Stimulated activated naive B cell treated with anti-CD40 and anti-IgM and Interleukin-4, amounts not matched to agents 10 μg/mL and 1 μg/mL and 100 μg/mL, for 72 hours (primary cell): ENCODE results near the gene OTOA.
"Not testable (repeated sequence)": the region's sequence is repeated elsewhere in the genome, so short reads cannot be mapped to it uniquely, and the experiment has no call there.

Source experiments
- ATAC-seq, 2 donors: fragments of 150-1000 bp; cut with Tn5 transposase; replicated peaks; 2 replicates each; pipeline ENCODE4 v1.10.0; 2021; ENCODE audit warnings: moderate library complexity in 1 of 2
- DNase-seq: peaks from one replicate; pipeline ENCODE4 v3.0.0; 2021
- H3K27ac Mint-ChIP-seq: one replicate; pipeline ENCODE4 v1.8.0; 2022; ENCODE audit warnings: mild to moderate bottlenecking, mixed read lengths
- H3K27me3 Mint-ChIP-seq, 2 donors: one replicate each; pipeline ENCODE4 v1.8.0; 2022; ENCODE audit warnings: mixed read lengths in 2 of 2
- H3K36me3 Mint-ChIP-seq, 2 donors: one replicate each; pipeline ENCODE4 v1.8.0; 2022; ENCODE audit warnings: mixed read lengths in 2 of 2, mild to moderate bottlenecking in 1 of 2
- H3K4me1 Mint-ChIP-seq, 2 donors: one replicate each; pipeline ENCODE4 v1.8.0; 2022; ENCODE audit warnings: mixed read lengths in 2 of 2, mild to moderate bottlenecking in 1 of 2
- H3K4me3 Mint-ChIP-seq, 2 donors: one replicate each; pipeline ENCODE4 v1.8.0; 2022; ENCODE audit warnings: mild to moderate bottlenecking in 2 of 2, mixed read lengths in 2 of 2, moderate library complexity in 1 of 2
- H3K9me3 Mint-ChIP-seq, 2 donors: one replicate each; pipeline ENCODE4 v1.8.0; 2022; ENCODE audit warnings: mixed read lengths in 2 of 2, mild to moderate bottlenecking in 1 of 2

Gene OTOA

DNA sequence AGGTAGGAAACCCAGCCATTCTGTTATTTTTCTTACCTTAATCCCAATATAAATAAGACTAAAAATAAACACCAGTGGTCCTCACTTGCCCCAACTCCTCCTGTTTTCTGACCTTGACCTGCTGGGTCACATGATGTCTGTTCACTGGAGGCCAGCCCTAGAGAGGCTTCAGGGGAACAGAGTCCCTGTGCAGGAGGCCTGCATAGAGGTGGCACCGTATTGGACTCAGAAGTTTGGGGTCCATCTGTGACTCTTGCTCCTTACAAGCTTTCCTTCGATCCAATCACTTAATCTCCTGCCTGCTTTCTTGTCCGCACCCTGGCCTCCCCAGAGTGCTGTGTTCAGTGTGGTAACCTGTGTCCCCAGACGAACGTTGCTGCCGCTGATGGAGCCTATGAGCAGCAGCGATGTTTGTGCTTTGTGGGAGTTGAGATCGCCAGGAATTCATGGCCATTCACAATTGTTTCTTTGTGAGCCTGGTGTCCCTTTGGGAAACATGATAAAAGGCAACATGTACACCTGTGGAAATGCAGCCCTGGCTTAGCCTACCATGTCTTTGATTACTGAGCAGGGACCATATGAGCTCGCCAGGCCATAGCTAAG, 16.1 kb upstream of the OTOA start:
- peaks cover 3 to 8% of the 10 kb centered on the region in 2 donors for H3K36me3 Mint-ChIP-seq
- peak overlapping the region; percentile 14 to 65 for H3K4me3 Mint-ChIP-seq
- H3K9me3 Mint-ChIP-seq = no peaks in the 10 kb centered on the region
- no peaks in the 10 kb centered on the region for H3K27me3 Mint-ChIP-seq
- peak; percentile 9 to 14 for ATAC-seq
- H3K27ac Mint-ChIP-seq = peak overlapping the region; percentile 95
- no peak for DNase-seq
- peaks cover 39 to 71% of the 10 kb centered on the region in 2 donors for H3K4me1 Mint-ChIP-seq

DNA sequence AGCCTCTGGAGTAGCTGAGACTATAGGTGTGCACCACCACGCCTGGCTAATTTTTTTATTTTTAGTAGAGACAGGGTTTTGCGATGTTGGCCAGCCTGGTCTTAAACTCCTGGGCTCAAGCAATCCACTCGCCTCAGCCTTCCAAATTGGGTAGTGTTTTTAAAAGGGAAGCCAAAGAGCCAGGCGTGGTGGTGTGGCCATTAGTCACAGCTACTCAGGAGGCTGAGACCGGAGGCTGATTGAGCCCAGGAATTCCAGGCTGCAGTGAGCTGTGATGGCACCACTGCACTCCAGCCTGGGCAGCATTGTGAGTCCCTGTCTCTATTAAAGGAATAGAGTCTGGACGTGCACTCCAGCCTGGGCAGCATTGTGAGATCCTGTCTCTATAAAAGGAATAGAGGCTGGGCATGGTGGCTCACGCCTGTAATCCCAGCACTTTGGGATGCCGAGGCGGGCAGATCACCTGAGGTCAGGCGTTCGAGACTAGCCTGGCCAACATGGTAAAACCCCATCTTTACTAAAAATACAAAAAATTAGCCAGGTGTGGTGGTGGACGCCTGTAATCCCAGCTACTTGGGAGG, 13.9 kb upstream of the OTOA start:
- H3K9me3 Mint-ChIP-seq, H3K4me3 Mint-ChIP-seq, H3K27me3 Mint-ChIP-seq, ATAC-seq, DNase-seq, H3K27ac Mint-ChIP-seq: not testable (repeated sequence)
- Mint-ChIP-seq H3K36me3 (peaks cover 9 to 27% of the 10 kb centered on the region in 2 donors), H3K4me1 (peaks cover 50 to 80% of the 10 kb centered on the region in 2 donors)

GRCh38 chr16:21650521-21650920, 13.2 kb upstream of the OTOA start:
- peaks cover 14 to 31% of the 10 kb centered on the region in 2 donors for H3K36me3 Mint-ChIP-seq
- ATAC-seq (no peak), DNase-seq (no peak)
- peaks cover 52 to 79% of the 10 kb centered on the region in 2 donors for H3K4me1 Mint-ChIP-seq
- no peaks in the 10 kb centered on the region for H3K9me3 Mint-ChIP-seq
- no peak overlapping the region for H3K4me3 Mint-ChIP-seq
- no peak overlapping the region for H3K27ac Mint-ChIP-seq
- no peaks in the 10 kb centered on the region for H3K27me3 Mint-ChIP-seq

GRCh38 chr16:21651515-21651914, 12.3 kb upstream of the OTOA start:
- Mint-ChIP-seq H3K9me3 (no peaks in the 10 kb centered on the region), H3K4me1 (peaks cover 54 to 79% of the 10 kb centered on the region in 2 donors), H3K4me3 (no peak overlapping the region), H3K27ac (peak overlapping the region; percentile 51), H3K36me3 (peaks cover 17 to 39% of the 10 kb centered on the region in 2 donors), H3K27me3 (no peaks in the 10 kb centered on the region)
- no peak for ATAC-seq
- no peak for DNase-seq

DNA sequence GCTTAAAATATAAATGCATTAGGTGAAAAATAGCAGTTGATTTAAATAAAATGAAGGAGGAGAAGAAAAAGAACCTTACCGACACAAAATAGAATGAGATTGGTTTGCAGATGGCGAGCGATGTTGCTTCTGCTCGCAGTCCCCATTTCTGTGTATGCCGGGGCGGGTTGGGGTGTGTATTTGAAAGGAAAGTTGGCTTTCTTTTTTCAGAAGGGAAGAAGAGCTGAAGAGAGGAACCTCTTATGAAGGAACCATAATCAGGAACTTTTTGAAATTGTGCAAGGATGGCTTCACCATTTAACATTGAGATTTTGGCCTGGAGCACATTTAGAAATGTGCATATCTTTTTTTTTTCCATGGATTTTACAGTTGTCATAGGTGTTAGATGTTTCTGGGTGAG, 11.3 kb upstream of the OTOA start, which contains the start of gene IGSF6:
IGSF6 (minus strand) TSS at position 156 of the 400 bp plus-strand sequence; CDS start at position 146, 10 bp downstream.
- H3K4me3 Mint-ChIP-seq = no peak within 1 kb of the TSS
- no peak for ATAC-seq

GRCh38 chr16:21653571-21653970, 10.2 kb upstream of the OTOA start:
- H3K36me3 Mint-ChIP-seq = peaks cover 15 to 37% of the 10 kb centered on the region in 2 donors
- H3K9me3 Mint-ChIP-seq = no peaks in the 10 kb centered on the region
- peak overlapping the region in 1 of 2 donors; percentile 11 for H3K4me3 Mint-ChIP-seq
- H3K27me3 Mint-ChIP-seq = no peaks in the 10 kb centered on the region
- no peak overlapping the region for H3K27ac Mint-ChIP-seq
- peaks cover 60 to 80% of the 10 kb centered on the region in 2 donors for H3K4me1 Mint-ChIP-seq
- DNase-seq (no peak), ATAC-seq (no peak)

More for the DNA sequence above, 11.3 kb upstream of the OTOA start, which contains the start of gene IGSF6:
- Mint-ChIP-seq H3K4me1 (peaks cover 56 to 80% of the 10 kb centered on the region in 2 donors), H3K27me3 (no peaks in the 10 kb centered on the region), H3K36me3 (peaks cover 15 to 37% of the 10 kb centered on the region in 2 donors), H3K27ac (peak within 1 kb of the TSS; percentile 51), H3K9me3 (no peaks in the 10 kb centered on the region)
- DNase-seq = no peak

GRCh38 chr16:21654466-21654865, 9.3 kb upstream of the OTOA start:
- H3K4me1 Mint-ChIP-seq = peaks cover 61 to 82% of the 10 kb centered on the region in 2 donors
- ATAC-seq (no peak), DNase-seq (no peak)
- no peak overlapping the region for H3K4me3 Mint-ChIP-seq
- H3K9me3 Mint-ChIP-seq = no peaks in the 10 kb centered on the region
- no peaks in the 10 kb centered on the region for H3K27me3 Mint-ChIP-seq
- peaks cover 15 to 37% of the 10 kb centered on the region in 2 donors for H3K36me3 Mint-ChIP-seq
- H3K27ac Mint-ChIP-seq = peak overlapping the region; percentile 67

GRCh38 chr16:21654881-21655280, 8.9 kb upstream of the OTOA start:
- ATAC-seq (no peak), DNase-seq (no peak)
- Mint-ChIP-seq H3K4me3 (no peak overlapping the region), H3K36me3 (peaks cover 15 to 37% of the 10 kb centered on the region in 2 donors), H3K9me3 (no peaks in the 10 kb centered on the region), H3K27ac (peak overlapping the region; percentile 67), H3K27me3 (no peaks in the 10 kb centered on the region), H3K4me1 (peaks cover 61 to 86% of the 10 kb centered on the region in 2 donors)

DNA sequence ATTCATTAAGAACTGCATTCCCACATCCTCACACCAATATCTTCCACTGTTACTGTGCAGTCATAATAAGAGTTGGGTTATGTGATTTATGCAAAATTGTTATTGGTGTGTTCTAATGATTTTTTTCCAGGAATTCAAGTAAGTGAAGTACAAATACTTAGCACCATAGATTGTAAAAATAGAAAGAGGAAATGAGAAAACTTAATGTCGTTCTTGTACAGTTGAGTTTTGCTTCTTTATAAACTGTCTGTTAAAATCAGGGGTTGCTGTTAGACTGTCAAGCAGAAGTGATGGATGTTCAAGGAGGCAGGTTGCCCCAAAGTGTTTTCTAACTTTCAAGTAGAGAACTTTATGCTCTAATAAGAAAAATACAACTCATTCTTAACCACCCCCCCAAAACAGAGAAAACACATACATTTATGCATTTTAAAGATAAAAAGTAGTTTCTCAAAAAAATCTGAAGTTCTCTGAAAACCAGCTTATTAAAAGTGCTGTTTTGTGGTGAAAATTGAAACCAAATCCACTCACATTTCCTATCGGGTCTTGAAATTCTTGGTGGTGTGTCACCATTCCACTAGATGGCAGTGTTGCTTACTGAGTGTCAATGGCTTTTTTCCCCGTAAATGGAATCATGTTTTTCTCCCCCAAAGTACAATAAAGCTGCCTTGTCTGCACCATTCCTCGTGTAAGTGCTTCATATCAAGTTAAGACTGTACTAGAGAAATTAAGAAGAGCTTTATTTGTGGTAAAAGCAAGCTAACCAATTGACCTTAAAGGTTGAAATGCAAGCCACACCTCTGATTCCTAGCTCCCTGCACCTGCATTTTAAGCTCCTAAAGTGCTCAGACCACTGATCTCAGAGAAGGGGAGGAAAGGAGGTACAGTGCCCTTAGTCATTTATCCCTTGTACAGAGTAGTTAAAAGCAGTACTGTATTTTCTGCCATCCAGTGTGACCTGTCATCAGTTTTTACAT, 6.7 kb upstream of the OTOA start:
- H3K9me3 Mint-ChIP-seq = no peaks in the 10 kb centered on the region
- H3K4me1 Mint-ChIP-seq = peaks cover 58 to 92% of the 10 kb centered on the region in 2 donors
- DNase-seq = peak; percentile 17

DNA sequence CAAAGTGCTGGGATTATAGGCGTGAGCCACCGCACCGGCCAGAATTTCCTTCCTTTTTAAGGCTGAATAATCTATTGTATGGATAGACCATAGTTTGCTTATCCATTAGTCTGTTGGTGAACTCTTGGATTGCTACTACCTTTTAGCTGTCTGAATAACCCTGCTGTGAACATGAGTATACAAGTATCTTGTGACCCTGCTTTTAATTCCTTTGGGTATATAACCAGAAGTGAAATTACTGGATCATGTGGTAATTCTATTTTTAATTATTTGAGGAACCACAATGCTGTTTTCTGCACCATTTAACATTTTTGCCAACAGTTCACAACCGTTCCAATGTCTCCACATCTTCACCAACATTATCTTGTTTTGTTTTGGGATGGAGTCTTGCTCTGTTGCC, 4.6 kb upstream of the OTOA start:
- Mint-ChIP-seq H3K27me3 (no peaks in the 10 kb centered on the region), H3K4me1 (peaks cover 50 to 81% of the 10 kb centered on the region in 2 donors), H3K27ac (no peak overlapping the region), H3K4me3 (peak overlapping the region; percentile 9 to 46), H3K9me3 (no peaks in the 10 kb centered on the region), H3K36me3 (peaks cover 13 to 22% of the 10 kb centered on the region in 2 donors)
- no peak for DNase-seq
- no peak for ATAC-seq

More for the DNA sequence above, 6.7 kb upstream of the OTOA start:
- Mint-ChIP-seq H3K4me3 (peak overlapping the region; percentile 66 to 70), H3K36me3 (peaks cover 15 to 37% of the 10 kb centered on the region in 2 donors), H3K27me3 (no peaks in the 10 kb centered on the region), H3K27ac (peak overlapping the region; percentile 94)
- peak; percentile 91 to 92 for ATAC-seq

GRCh38 chr16:21664801-21665492, 1.2 kb downstream of the OTOA start:
- Mint-ChIP-seq H3K4me3 (no peak overlapping the region), H3K9me3 (no peaks in the 10 kb centered on the region), H3K27me3 (no peaks in the 10 kb centered on the region), H3K27ac (peak overlapping the region; percentile 59), H3K4me1 (peaks cover 14 to 32% of the 10 kb centered on the region in 2 donors), H3K36me3 (no peaks in the 10 kb centered on the region)
- ATAC-seq (no peak), DNase-seq (no peak)

- H3K27ac Mint-ChIP-seq = no peak overlapping the region
- H3K36me3 Mint-ChIP-seq = no peaks in the 10 kb centered on the region
- no peak overlapping the region for H3K4me3 Mint-ChIP-seq
- ATAC-seq = no peak
- H3K4me1 Mint-ChIP-seq = peaks cover 10 to 19% of the 10 kb centered on the region in 2 donors
- H3K27me3 Mint-ChIP-seq = no peaks in the 10 kb centered on the region
- H3K9me3 Mint-ChIP-seq = no peaks in the 10 kb centered on the region
- DNase-seq = no peak
Measured at GRCh38 chr16:21666772-21667171, 3.0 kb downstream of the OTOA start.

GRCh38 chr16:21667575-21667974, 3.8 kb downstream of the OTOA start:
- Mint-ChIP-seq H3K36me3 (no peaks in the 10 kb centered on the region), H3K9me3 (no peaks in the 10 kb centered on the region), H3K27me3 (no peaks in the 10 kb centered on the region), H3K4me1 (peaks cover 8 to 14% of the 10 kb centered on the region in 2 donors), H3K4me3 (no peak overlapping the region), H3K27ac (no peak overlapping the region)
- no peak for ATAC-seq
- DNase-seq = no peak

- H3K27ac Mint-ChIP-seq = no peak overlapping the region
- DNase-seq (no peak), ATAC-seq (no peak)
- no peak overlapping the region for H3K4me3 Mint-ChIP-seq
- H3K9me3 Mint-ChIP-seq = no peaks in the 10 kb centered on the region
- no peaks in the 10 kb centered on the region for H3K36me3 Mint-ChIP-seq
- no peaks in the 10 kb centered on the region for H3K4me1 Mint-ChIP-seq
- peaks cover 0 to 6% of the 10 kb centered on the region in 2 donors for H3K27me3 Mint-ChIP-seq
Measured at GRCh38 chr16:21673469-21673868, 9.7 kb downstream of the OTOA start.
